Upper lobe of left lung (tissue), 6 donors: ENCODE measurements around the gene APOM. TPM values are rescaled to one million over a fixed set of nuclear protein-coding genes. Genes with fewer than 3 reads are reported as not detected.

ENCODE experiments used
- ATAC-seq, 2 donors: fragments of 200-7000 bp; cut with Tn5 transposase; one replicate each; pipeline ENCODE4 v1.9.1; 2022; ENCODE audit warnings: mild to moderate bottlenecking in 2 of 2, moderate library complexity in 2 of 2; ENCODE audit not compliant: low FRiP score in 2 of 2
- DNase-seq, 2 donors: peaks; one replicate each; pipeline ENCODE4 v3.0.0-alpha.2; 2019 to 2020
- H3K27ac ChIP-seq, 4 donors: fragments of 200-600 bp; sonication (generic); one replicate each; pipeline ENCODE4 v1.5.1; 2016 to 2019
- H3K27me3 ChIP-seq, 4 donors: fragments of 200-600 bp; sonication (generic); one replicate each; pipeline ENCODE4 v1.5.1; 2017 to 2019
- H3K36me3 ChIP-seq, 4 donors: fragments of 200-600 bp; sonication (generic); one replicate each; pipeline ENCODE4 v1.5.1; 2016 to 2019
- H3K4me1 ChIP-seq, 4 donors: fragments of 200-600 bp; sonication (generic); one replicate each; pipeline ENCODE4 v1.5.1; 2018 to 2019
- H3K4me3 ChIP-seq, 4 donors: fragments of 200-600 bp; sonication (generic); one replicate each; pipeline ENCODE4 v1.5.1; 2017 to 2019; ENCODE audit warnings: mild to moderate bottlenecking in 2 of 4, moderate library complexity in 1 of 4
- H3K9me3 ChIP-seq, 4 donors: fragments of 200-600 bp; sonication (generic); one replicate each; pipeline ENCODE4 v1.5.1; 2018 to 2019
- EP300 ChIP-seq, 4 donors: sonication (generic); formaldehyde crosslinking; IDR thresholded peaks; one replicate each; pipeline ENCODE4 v1.5.1; 2017; ENCODE audit warnings: antibody characterized with exemption in 4 of 4, control low read depth in 2 of 4
- POLR2A ChIP-seq, 4 donors: fragments of 450-650 bp; IDR thresholded peaks; one replicate each; pipeline ENCODE4 v1.5.1; 2016 to 2017; ENCODE audit warnings: antibody characterized with exemption in 4 of 4, mild to moderate bottlenecking in 2 of 4
- POLR2AphosphoS5 ChIP-seq, 2 donors: sonication (generic); formaldehyde crosslinking; IDR thresholded peaks; one replicate each; pipeline ENCODE4 v1.5.1; 2017; ENCODE audit warnings: antibody characterized with exemption in 2 of 2
- WGBS, 2 donors: methylation state at CpG; one replicate each; pipeline ENCODE4 v1.1.5; 2017 to 2018; 5-methylcytosine and 5-hydroxymethylcytosine counted together
- total RNA-seq, 6 donors: library from RNA; depleted of rRNA in 4 of 6; stranded (reverse); fragments of >200 nt in 4 of 6; gene quantifications; one replicate each; pipeline versions ENCODE4 v1.1.0 to v1.2.1, GENCODE V29; 2016 to 2021
- TF ChIP-seq, protein P1 (sequence below), 6 experiments: fragments of 450-650 bp in 4 of 6; fragments of 200-600 bp in 2 of 6; sonication (generic) in 2 of 6; IDR thresholded peaks; one replicate each; pipeline ENCODE4 v1.5.1; 2016 to 2019; ENCODE audit warnings: antibody characterized with exemption in 6 of 6
- donor health status: DM: no; HTN: no; CAD: no; lungs with moderate emphysema.
- donor health status: DM: no; HTN: yes; CAD: no; lungs with severe emphysema.

The APOM gene
- total RNA-seq, 6 donors from 2014 or later, result 0.89 to 4.3 (median 2.1) TPM

DNA sequence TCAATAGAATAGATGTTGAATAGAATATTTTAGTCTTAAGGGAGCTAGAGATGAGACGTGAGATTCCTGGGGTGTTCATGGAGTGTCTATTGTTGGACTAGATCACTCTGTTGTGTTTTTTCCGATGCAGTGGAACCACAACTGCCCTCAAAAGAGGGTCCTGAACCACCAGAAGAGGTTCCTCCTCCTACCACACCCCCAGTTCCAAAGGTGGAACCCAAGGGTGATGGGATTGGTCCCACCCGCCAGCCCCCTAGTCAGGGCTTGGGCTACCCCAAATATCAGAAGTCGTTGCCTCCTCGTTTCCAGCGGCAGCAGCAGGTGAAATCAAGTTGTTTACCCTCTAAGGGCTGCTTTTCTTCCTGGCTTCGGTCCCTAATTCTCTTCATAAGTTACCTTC is 26.7 kb upstream of the APOM start:
- H3K4me1 ChIP-seq, result no peaks in the 10 kb centered on the region
- WGBS, 2 donors, result 88 to 93% methylated on average over 7 of the region's 7 CpGs
- DNase-seq (no peak), ATAC-seq (no peak)
- no peak overlapping the region for H3K27ac ChIP-seq
- H3K9me3 ChIP-seq, result no peaks in the 10 kb centered on the region
- H3K4me3 ChIP-seq, result no peak overlapping the region
- H3K27me3 ChIP-seq, result no peaks in the 10 kb centered on the region
- H3K36me3 ChIP-seq, result peaks cover 71 to 100% (median 100%) of the 10 kb centered on the region in 4 donors
- TF ChIP-seq, protein P1, sequence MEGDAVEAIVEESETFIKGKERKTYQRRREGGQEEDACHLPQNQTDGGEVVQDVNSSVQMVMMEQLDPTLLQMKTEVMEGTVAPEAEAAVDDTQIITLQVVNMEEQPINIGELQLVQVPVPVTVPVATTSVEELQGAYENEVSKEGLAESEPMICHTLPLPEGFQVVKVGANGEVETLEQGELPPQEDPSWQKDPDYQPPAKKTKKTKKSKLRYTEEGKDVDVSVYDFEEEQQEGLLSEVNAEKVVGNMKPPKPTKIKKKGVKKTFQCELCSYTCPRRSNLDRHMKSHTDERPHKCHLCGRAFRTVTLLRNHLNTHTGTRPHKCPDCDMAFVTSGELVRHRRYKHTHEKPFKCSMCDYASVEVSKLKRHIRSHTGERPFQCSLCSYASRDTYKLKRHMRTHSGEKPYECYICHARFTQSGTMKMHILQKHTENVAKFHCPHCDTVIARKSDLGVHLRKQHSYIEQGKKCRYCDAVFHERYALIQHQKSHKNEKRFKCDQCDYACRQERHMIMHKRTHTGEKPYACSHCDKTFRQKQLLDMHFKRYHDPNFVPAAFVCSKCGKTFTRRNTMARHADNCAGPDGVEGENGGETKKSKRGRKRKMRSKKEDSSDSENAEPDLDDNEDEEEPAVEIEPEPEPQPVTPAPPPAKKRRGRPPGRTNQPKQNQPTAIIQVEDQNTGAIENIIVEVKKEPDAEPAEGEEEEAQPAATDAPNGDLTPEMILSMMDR (IDR thresholded peaks at IDR 0.05), result no peak
- TF ChIP-seq EP300 (IDR thresholded peaks at IDR 0.05) (no peak), POLR2A (IDR thresholded peaks at IDR 0.05) (no peak), POLR2AphosphoS5 (IDR thresholded peaks at IDR 0.05) (no peak)

DNA sequence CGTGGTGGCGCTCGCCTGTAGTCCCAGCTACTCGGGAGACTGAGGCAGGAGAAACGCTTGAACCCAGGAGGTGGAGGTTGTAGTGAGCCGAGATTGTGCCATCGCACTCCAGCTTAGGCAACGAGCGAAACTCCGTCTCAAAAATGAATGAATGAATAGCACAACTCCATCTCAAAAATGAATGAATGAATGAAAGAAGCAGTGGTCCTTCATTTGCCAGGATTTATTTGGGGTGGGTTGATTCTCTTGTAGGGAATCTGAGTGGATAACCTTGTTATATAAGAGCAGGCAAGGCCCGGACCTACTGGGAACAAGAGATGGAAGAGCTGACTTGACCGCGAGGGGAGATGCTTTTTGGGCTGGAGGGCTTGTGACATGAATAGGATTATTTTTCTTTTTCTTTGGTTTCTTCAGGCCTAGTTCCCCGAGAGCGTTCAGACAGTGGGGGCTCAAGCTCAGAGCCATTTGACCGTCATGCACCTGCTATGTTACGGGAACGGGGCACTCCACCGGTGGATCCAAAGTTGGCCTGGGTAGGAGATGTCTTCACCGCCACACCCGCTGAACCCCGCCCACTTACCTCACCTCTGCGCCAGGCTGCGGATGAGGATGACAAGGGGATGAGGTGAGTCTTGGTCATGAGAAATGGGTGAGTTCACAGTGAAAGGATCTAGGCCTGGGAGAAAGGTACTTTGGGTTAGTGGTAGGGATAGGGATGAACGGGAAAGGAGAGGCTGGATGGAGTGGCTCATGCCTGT is 25.3 kb upstream of the APOM start:
- no peak for DNase-seq
- TF ChIP-seq, protein P1 (IDR thresholded peaks at IDR 0.05), result no peak
- TF ChIP-seq EP300 (IDR thresholded peaks at IDR 0.05) (no peak), POLR2A (IDR thresholded peaks at IDR 0.05) (no peak), POLR2AphosphoS5 (IDR thresholded peaks at IDR 0.05) (no peak)
- H3K27ac ChIP-seq, result no peak overlapping the region
- peak in 1 of 2 donors; percentile 15 for ATAC-seq
- H3K4me3 ChIP-seq, result no peak overlapping the region
- H3K36me3 ChIP-seq, result peaks cover 66 to 100% (median 100%) of the 10 kb centered on the region in 4 donors
- no peaks in the 10 kb centered on the region for H3K4me1 ChIP-seq
- no peaks in the 10 kb centered on the region for H3K9me3 ChIP-seq
- WGBS, 2 donors, result 93 to 94% methylated on average over 25 of the region's 25 CpGs
- H3K27me3 ChIP-seq, result no peaks in the 10 kb centered on the region

DNA sequence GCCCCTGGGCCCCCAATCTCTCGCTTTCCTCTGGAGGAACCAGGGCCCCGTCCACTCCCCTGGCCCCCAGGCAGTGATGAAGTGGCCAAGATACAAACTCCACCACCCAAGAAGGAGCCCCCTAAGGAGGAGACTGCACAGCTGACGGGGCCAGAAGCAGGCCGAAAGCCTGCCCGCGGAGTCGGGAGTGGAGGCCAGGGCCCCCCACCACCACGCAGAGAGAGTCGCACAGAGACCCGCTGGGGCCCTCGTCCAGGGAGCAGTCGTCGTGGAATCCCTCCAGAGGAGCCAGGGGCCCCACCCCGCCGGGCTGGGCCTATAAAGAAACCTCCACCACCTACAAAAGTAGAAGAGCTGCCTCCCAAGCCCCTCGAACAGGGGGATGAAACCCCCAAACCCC is 24.5 kb upstream of the APOM start:
- Histone ChIP-seq H3K27ac (no peak overlapping the region), H3K27me3 (no peaks in the 10 kb centered on the region), H3K4me1 (no peaks in the 10 kb centered on the region), H3K36me3 (peaks cover 65 to 100% (median 100%) of the 10 kb centered on the region in 4 donors), H3K9me3 (no peaks in the 10 kb centered on the region), H3K4me3 (no peak overlapping the region)
- peak in 1 of 2 donors; percentile 61 for DNase-seq
- no peak for ATAC-seq
- TF ChIP-seq POLR2AphosphoS5 (IDR thresholded peaks at IDR 0.05), result no peak
- TF ChIP-seq, protein P1 (IDR thresholded peaks at IDR 0.05), result no peak
- no peak for TF ChIP-seq EP300 (IDR thresholded peaks at IDR 0.05)
- no peak for TF ChIP-seq POLR2A (IDR thresholded peaks at IDR 0.05)
- 87 to 89% methylated on average over 3 to 16 of the region's 16 CpGs for WGBS, 2 donors

DNA sequence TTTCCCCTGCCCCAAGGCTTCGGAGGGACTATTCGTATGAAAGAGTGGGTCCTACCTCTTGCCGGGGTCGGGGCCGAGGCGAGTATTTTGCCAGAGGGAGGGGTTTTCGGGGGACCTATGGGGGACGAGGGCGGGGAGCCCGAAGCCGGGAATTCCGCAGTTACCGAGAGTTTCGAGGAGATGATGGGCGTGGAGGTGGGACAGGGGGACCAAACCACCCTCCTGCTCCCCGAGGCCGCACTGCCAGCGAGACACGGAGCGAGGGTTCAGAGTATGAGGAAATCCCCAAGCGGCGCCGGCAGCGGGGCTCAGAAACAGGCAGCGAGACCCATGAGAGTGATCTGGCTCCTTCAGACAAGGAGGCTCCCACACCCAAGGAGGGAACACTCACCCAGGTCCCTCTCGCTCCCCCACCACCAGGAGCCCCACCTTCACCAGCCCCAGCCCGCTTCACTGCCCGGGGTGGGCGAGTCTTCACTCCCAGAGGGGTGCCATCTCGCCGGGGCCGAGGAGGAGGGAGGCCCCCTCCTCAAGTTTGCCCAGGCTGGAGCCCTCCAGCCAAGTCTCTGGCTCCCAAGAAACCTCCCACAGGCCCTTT is 23.9 kb upstream of the APOM start:
- Histone ChIP-seq H3K27me3 (no peaks in the 10 kb centered on the region), H3K4me3 (no peak overlapping the region), H3K36me3 (peaks cover 65 to 100% (median 100%) of the 10 kb centered on the region in 4 donors), H3K27ac (no peak overlapping the region), H3K9me3 (no peaks in the 10 kb centered on the region), H3K4me1 (no peaks in the 10 kb centered on the region)
- no peak for TF ChIP-seq EP300 (IDR thresholded peaks at IDR 0.05)
- TF ChIP-seq POLR2AphosphoS5 (IDR thresholded peaks at IDR 0.05), result no peak
- TF ChIP-seq, protein P1 (IDR thresholded peaks at IDR 0.05), result no peak
- TF ChIP-seq POLR2A (IDR thresholded peaks at IDR 0.05), result no peak
- DNase-seq (peak in 1 of 2 donors; percentile 79), ATAC-seq (no peak)
- 88 to 96% methylated on average over 24 to 28 of the region's 32 CpGs for WGBS, 2 donors
